Measurements from ENCODE around the gene EID1. TPM values are rescaled to one million over a fixed set of nuclear protein-coding genes. Genes with fewer than 3 reads are reported as not detected.

Gene EID1
- total RNA-seq, 1 experiment from 2014 or later: 88.7 TPM

GRCh38 chr15:48859426-48859825 is 18.5 kb upstream of the EID1 start:
- no peak for DNase-seq
- Histone ChIP-seq H3K36me3 (replicated peaks; ENCODE audit: control insufficient read depth, insufficient read depth, low read length) (no peaks in the 10 kb centered on the region), H3K4me3 (ENCODE audit: insufficient read depth, low read depth, low read length) (no peak overlapping the region), H3K27me3 (ENCODE audit: control insufficient read depth, insufficient read depth, low read length) (no peaks in the 10 kb centered on the region)

GRCh38 chr15:48861813-48862431 is 16.0 kb upstream of the EID1 start:
- H3K27me3 ChIP-seq (ENCODE audit: control insufficient read depth, insufficient read depth, low read length): no peaks in the 10 kb centered on the region
- DNase-seq: peak; percentile 56
- no peak overlapping the region for H3K4me3 ChIP-seq (ENCODE audit: insufficient read depth, low read depth, low read length)
- H3K36me3 ChIP-seq (replicated peaks; ENCODE audit: control insufficient read depth, insufficient read depth, low read length): no peaks in the 10 kb centered on the region

GRCh38 chr15:48862705-48863104 is 15.2 kb upstream of the EID1 start:
- Histone ChIP-seq H3K4me3 (ENCODE audit: insufficient read depth, low read depth, low read length) (no peak overlapping the region), H3K27me3 (ENCODE audit: control insufficient read depth, insufficient read depth, low read length) (no peaks in the 10 kb centered on the region), H3K36me3 (replicated peaks; ENCODE audit: control insufficient read depth, insufficient read depth, low read length) (no peaks in the 10 kb centered on the region)
- DNase-seq: peak; percentile 53

- no peaks in the 10 kb centered on the region for H3K36me3 ChIP-seq (replicated peaks; ENCODE audit: control insufficient read depth, insufficient read depth, low read length)
- DNase-seq: peak; percentile 42
- H3K27me3 ChIP-seq (ENCODE audit: control insufficient read depth, insufficient read depth, low read length): no peaks in the 10 kb centered on the region
- no peak overlapping the region for H3K4me3 ChIP-seq (ENCODE audit: insufficient read depth, low read depth, low read length)
Measured at GRCh38 chr15:48865370-48866079, 12.4 kb upstream of the EID1 start.

- DNase-seq: no peak
- no peaks in the 10 kb centered on the region for H3K27me3 ChIP-seq (ENCODE audit: control insufficient read depth, insufficient read depth, low read length)
Measured at GRCh38 chr15:48866141-48866563, 11.8 kb upstream of the EID1 start.

GRCh38 chr15:48868023-48868422 is 9.9 kb upstream of the EID1 start:
- H3K27me3 ChIP-seq (ENCODE audit: control insufficient read depth, insufficient read depth, low read length): no peaks in the 10 kb centered on the region
- no peak for DNase-seq

More at GRCh38 chr15:48866141-48866563, 11.8 kb upstream of the EID1 start:
- Histone ChIP-seq H3K36me3 (replicated peaks; ENCODE audit: control insufficient read depth, insufficient read depth, low read length) (no peaks in the 10 kb centered on the region), H3K4me3 (ENCODE audit: insufficient read depth, low read depth, low read length) (no peak overlapping the region)

GRCh38 chr15:48868536-48868935 is 9.4 kb upstream of the EID1 start:
- no peaks in the 10 kb centered on the region for H3K36me3 ChIP-seq (replicated peaks; ENCODE audit: control insufficient read depth, insufficient read depth, low read length)
- H3K27me3 ChIP-seq (ENCODE audit: control insufficient read depth, insufficient read depth, low read length): no peaks in the 10 kb centered on the region
- H3K4me3 ChIP-seq (ENCODE audit: insufficient read depth, low read depth, low read length): no peak overlapping the region
- no peak for DNase-seq

More at GRCh38 chr15:48868023-48868422, 9.9 kb upstream of the EID1 start:
- no peak overlapping the region for H3K4me3 ChIP-seq (ENCODE audit: insufficient read depth, low read depth, low read length)
- no peaks in the 10 kb centered on the region for H3K36me3 ChIP-seq (replicated peaks; ENCODE audit: control insufficient read depth, insufficient read depth, low read length)

- H3K4me3 ChIP-seq (ENCODE audit: insufficient read depth, low read depth, low read length): no peak overlapping the region
- H3K36me3 ChIP-seq (replicated peaks; ENCODE audit: control insufficient read depth, insufficient read depth, low read length): no peaks in the 10 kb centered on the region
- H3K27me3 ChIP-seq (ENCODE audit: control insufficient read depth, insufficient read depth, low read length): no peaks in the 10 kb centered on the region; the same call in 1 of the 2 replicates
- DNase-seq: no peak
Measured at GRCh38 chr15:48869966-48870365, 8.0 kb upstream of the EID1 start.

GRCh38 chr15:48871542-48871941 is 6.4 kb upstream of the EID1 start:
- Histone ChIP-seq H3K36me3 (replicated peaks; ENCODE audit: control insufficient read depth, insufficient read depth, low read length) (no peaks in the 10 kb centered on the region), H3K4me3 (ENCODE audit: insufficient read depth, low read depth, low read length) (no peak overlapping the region), H3K27me3 (ENCODE audit: control insufficient read depth, insufficient read depth, low read length) (peaks cover 2% of the 10 kb centered on the region; the same call in 1 of the 2 replicates)
- DNase-seq: no peak

- no peak for DNase-seq
- Histone ChIP-seq H3K27me3 (ENCODE audit: control insufficient read depth, insufficient read depth, low read length) (peaks cover 2% of the 10 kb centered on the region; the same call in 1 of the 2 replicates), H3K36me3 (replicated peaks; ENCODE audit: control insufficient read depth, insufficient read depth, low read length) (no peaks in the 10 kb centered on the region), H3K4me3 (ENCODE audit: insufficient read depth, low read depth, low read length) (no peak overlapping the region)
Measured at GRCh38 chr15:48872632-48873031, 5.3 kb upstream of the EID1 start.

- H3K36me3 ChIP-seq (replicated peaks; ENCODE audit: control insufficient read depth, insufficient read depth, low read length): no peaks in the 10 kb centered on the region
- H3K4me3 ChIP-seq (ENCODE audit: insufficient read depth, low read depth, low read length): no peak overlapping the region
- DNase-seq: no peak
- H3K27me3 ChIP-seq (ENCODE audit: control insufficient read depth, insufficient read depth, low read length): peaks cover 2% of the 10 kb centered on the region; the same call in 1 of the 2 replicates
Measured at GRCh38 chr15:48875241-48875960, 2.5 kb upstream of the EID1 start.

GRCh38 chr15:48876057-48876456 is 1.9 kb upstream of the EID1 start:
- H3K4me3 ChIP-seq (ENCODE audit: insufficient read depth, low read depth, low read length): no peak overlapping the region
- no peak for DNase-seq
- H3K27me3 ChIP-seq (ENCODE audit: control insufficient read depth, insufficient read depth, low read length): peaks cover 2% of the 10 kb centered on the region; the same call in 1 of the 2 replicates
- H3K36me3 ChIP-seq (replicated peaks; ENCODE audit: control insufficient read depth, insufficient read depth, low read length): no peaks in the 10 kb centered on the region

- no peak for DNase-seq
- peaks cover under 1% of the 10 kb centered on the region; the same call in 1 of the 2 replicates for H3K27me3 ChIP-seq (ENCODE audit: control insufficient read depth, insufficient read depth, low read length)
- no peaks in the 10 kb centered on the region for H3K36me3 ChIP-seq (replicated peaks; ENCODE audit: control insufficient read depth, insufficient read depth, low read length)
- no peak overlapping the region for H3K4me3 ChIP-seq (ENCODE audit: insufficient read depth, low read depth, low read length)
Measured at GRCh38 chr15:48880070-48880634, 2.2 kb downstream of the EID1 start.

- DNase-seq: no peak
- no peak overlapping the region for H3K4me3 ChIP-seq (ENCODE audit: insufficient read depth, low read depth, low read length)
- H3K36me3 ChIP-seq (replicated peaks; ENCODE audit: control insufficient read depth, insufficient read depth, low read length): no peaks in the 10 kb centered on the region
- no peaks in the 10 kb centered on the region for H3K27me3 ChIP-seq (ENCODE audit: control insufficient read depth, insufficient read depth, low read length)
Measured at GRCh38 chr15:48883699-48884098, 5.8 kb downstream of the EID1 start.

Data from H7 (cell line).